T47D (cell line): Measurements from ENCODE around the gene KAT6B.

Experiments
- DNase-seq, 2 experiments: peaks; one replicate each; pipeline versions ENCODE4 v3.0.0 to v3.0.0-alpha.2; 2011 to 2012; ENCODE audit warnings: low read depth in 1 of 2, low spot score in 1 of 2
- JUND ChIP-seq: IDR thresholded peaks from 2 replicates; pipeline ENCODE4 v1.6.1; 2012; ENCODE audit warnings: low read depth
- in situ Hi-C: cut with HindIII; loops from 2 replicates; pipeline ENCODE4 v1.10.0; 2016; ENCODE audit warnings: low sequenced_read_pairs, low pct_unique_long_range_greater_than_20kb

The KAT6B gene

DNA sequence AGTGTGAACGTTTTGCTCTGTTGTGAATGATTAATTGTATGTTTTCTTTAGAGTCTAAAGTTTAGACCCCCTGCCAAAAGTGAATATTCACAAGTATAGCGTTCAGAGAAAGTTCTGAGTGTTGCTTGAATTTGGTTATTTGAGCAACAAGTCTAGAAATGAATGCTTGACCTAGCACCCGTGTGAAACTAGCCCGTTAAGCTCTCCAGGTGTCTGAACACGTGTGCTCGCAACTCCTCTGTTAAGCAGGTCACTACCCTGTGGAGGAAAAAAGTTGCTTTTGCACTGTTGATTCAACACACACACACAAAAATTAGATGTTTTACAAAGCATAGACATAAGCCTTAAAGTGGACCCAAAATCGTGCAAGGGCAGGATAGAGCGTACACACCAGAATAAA, 206.4 kb downstream of the KAT6B start:
- no peak for TF ChIP-seq JUND
- no peak for DNase-seq
- in situ Hi-C loops, result no loop called here

- DNase-seq, result no peak
- TF ChIP-seq JUND, result no peak
- in situ Hi-C loops, result no loop called here
Measured at GRCh38 chr10:75033399-75034130, 207.2 kb downstream of the KAT6B start.

GRCh38 chr10:75034131-75034512, 207.7 kb downstream of the KAT6B start:
- no peak for TF ChIP-seq JUND
- no peak for DNase-seq
- in situ Hi-C loops, result no loop called here

GRCh38 chr10:75034714-75035258, 208.4 kb downstream of the KAT6B start:
- in situ Hi-C loops, result no loop called here
- no peak for TF ChIP-seq JUND
- no peak for DNase-seq

GRCh38 chr10:75035975-75036708, 209.7 kb downstream of the KAT6B start:
- in situ Hi-C loops, result no loop called here
- no peak for DNase-seq
- no peak for TF ChIP-seq JUND

GRCh38 chr10:75037171-75038153, 211.1 kb downstream of the KAT6B start:
- TF ChIP-seq JUND, result no peak
- DNase-seq, result no peak
- in situ Hi-C loops, result no loop called here

DNA sequence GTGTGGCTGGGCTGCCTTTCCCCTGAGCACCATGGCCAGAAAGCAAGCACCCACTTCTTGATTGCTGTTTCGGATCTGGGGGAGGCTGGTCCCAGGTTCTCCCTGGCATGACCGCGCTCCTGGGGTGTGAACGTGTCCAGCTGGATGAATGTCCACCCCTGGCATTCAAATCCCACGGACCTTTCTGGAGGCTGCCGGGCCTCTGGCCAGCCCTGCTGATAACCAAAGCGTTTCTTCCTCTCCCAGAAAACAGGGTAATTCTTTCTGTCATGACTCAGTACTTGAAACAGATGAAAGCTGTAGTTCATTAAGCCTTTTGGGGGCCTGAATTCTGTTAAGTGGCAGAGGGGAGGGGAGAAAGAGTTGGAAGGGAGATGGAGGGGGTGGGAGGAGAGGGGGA, 211.9 kb downstream of the KAT6B start:
- no peak for TF ChIP-seq JUND
- in situ Hi-C loops, result no loop called here
- no peak for DNase-seq

GRCh38 chr10:75040576-75040975, 214.2 kb downstream of the KAT6B start:
- in situ Hi-C loops, result no loop called here
- no peak for TF ChIP-seq JUND
- DNase-seq, result no peak

- no peak for DNase-seq
- in situ Hi-C loops, result no loop called here
- TF ChIP-seq JUND, result no peak
Measured at GRCh38 chr10:75042292-75042974, 216.0 kb downstream of the KAT6B start.

- in situ Hi-C loops, result no loop called here
- no peak for TF ChIP-seq JUND
- no peak for DNase-seq
Measured at GRCh38 chr10:75043256-75044131, 217.1 kb downstream of the KAT6B start.

- DNase-seq, result peak; percentile 21 to 37
- in situ Hi-C loops, result no loop called here
- TF ChIP-seq JUND, result no peak
Measured at GRCh38 chr10:75048669-75049098, 222.3 kb downstream of the KAT6B start.
